ENCODE results near the gene ZNF652.

GRCh38 chr17:49401971-49402611 is 40.0 kb upstream of the ZNF652 start:
- TF ChIP-seq POLR2AphosphoS5 (IDR thresholded peaks at IDR 0.05; ENCODE audit: insufficient read depth in 1 of 2, low read depth in 1 of 2): no peak
- TF ChIP-seq CTCF (IDR thresholded peaks at IDR 0.05): no peak

All from vagina (tissue), 2 donors.